Mammary epithelial cell (primary cell): ENCODE data around the gene ZNF33B.

Source experiments
- EZH2 ChIP-seq: IDR thresholded peaks from 2 replicates; pipeline ENCODE4 v1.6.1; 2012; ENCODE audit warnings: low read length, inconsistent platforms, borderline replicate concordance
- TF ChIP-seq, protein P1 (sequence below), 2 donors: IDR thresholded peaks in 1 of 2; conservative IDR thresholded peaks in 1 of 2; 2 replicates each; pipeline ENCODE4 v1.5.1; 2011 to 2012; ENCODE audit warnings: inconsistent platforms in 2 of 2, low read length in 2 of 2, mild to moderate bottlenecking in 2 of 2, control low read depth in 1 of 2, low read depth in 1 of 2; ENCODE audit not compliant: insufficient read depth in 1 of 2; ENCODE audit errors: extremely low read depth in 1 of 2

DNA sequence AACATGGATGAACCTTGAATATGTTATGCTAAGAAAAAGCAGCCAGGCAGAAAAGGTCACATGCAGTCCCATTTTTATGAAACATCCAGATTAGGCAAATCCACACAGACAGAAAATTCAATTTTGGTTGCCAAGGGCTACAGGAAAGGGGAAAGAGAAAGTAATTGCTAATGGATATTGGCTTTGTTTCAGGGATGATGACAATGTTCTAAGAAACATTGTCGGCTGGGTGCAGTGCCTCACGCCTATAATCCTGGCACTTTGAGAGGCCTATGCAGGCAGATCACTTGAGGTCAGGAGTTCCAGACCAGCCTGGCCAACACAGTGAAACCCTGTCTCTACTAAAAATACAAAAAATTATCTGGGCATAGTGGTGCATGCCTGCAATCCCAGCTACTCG lies 23.0 kb downstream of the ZNF33B start:
- TF ChIP-seq EZH2 = no peak
- TF ChIP-seq, protein P1, sequence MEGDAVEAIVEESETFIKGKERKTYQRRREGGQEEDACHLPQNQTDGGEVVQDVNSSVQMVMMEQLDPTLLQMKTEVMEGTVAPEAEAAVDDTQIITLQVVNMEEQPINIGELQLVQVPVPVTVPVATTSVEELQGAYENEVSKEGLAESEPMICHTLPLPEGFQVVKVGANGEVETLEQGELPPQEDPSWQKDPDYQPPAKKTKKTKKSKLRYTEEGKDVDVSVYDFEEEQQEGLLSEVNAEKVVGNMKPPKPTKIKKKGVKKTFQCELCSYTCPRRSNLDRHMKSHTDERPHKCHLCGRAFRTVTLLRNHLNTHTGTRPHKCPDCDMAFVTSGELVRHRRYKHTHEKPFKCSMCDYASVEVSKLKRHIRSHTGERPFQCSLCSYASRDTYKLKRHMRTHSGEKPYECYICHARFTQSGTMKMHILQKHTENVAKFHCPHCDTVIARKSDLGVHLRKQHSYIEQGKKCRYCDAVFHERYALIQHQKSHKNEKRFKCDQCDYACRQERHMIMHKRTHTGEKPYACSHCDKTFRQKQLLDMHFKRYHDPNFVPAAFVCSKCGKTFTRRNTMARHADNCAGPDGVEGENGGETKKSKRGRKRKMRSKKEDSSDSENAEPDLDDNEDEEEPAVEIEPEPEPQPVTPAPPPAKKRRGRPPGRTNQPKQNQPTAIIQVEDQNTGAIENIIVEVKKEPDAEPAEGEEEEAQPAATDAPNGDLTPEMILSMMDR (conservative IDR thresholded peaks at IDR 0.05 in 1 of 2, IDR thresholded peaks at IDR 0.05 in 1 of 2; ENCODE audit: extremely low read depth in 1 of 2, insufficient read depth in 1 of 2, low read depth in 1 of 2, low read length in 2 of 2) = no peak
